ENCODE measurements around the gene CFAP100.

GRCh38 chr3:126482503-126483255 lies 88.0 kb downstream of the CFAP100 start:
- TF ChIP-seq CTCF (IDR thresholded peaks at IDR 0.05 in 8 of 11, conservative IDR thresholded peaks at IDR 0.05 in 3 of 11) (no peak), POLR2A (IDR thresholded peaks at IDR 0.05) (no peak)
